ENCODE results near the gene PRAF2. TPM values are rescaled to one million over a fixed set of nuclear protein-coding genes. Genes with fewer than 3 reads are reported as not detected.

Gene PRAF2
- total RNA-seq, 1 donor from 2014 or later = 17.3 TPM

DNA sequence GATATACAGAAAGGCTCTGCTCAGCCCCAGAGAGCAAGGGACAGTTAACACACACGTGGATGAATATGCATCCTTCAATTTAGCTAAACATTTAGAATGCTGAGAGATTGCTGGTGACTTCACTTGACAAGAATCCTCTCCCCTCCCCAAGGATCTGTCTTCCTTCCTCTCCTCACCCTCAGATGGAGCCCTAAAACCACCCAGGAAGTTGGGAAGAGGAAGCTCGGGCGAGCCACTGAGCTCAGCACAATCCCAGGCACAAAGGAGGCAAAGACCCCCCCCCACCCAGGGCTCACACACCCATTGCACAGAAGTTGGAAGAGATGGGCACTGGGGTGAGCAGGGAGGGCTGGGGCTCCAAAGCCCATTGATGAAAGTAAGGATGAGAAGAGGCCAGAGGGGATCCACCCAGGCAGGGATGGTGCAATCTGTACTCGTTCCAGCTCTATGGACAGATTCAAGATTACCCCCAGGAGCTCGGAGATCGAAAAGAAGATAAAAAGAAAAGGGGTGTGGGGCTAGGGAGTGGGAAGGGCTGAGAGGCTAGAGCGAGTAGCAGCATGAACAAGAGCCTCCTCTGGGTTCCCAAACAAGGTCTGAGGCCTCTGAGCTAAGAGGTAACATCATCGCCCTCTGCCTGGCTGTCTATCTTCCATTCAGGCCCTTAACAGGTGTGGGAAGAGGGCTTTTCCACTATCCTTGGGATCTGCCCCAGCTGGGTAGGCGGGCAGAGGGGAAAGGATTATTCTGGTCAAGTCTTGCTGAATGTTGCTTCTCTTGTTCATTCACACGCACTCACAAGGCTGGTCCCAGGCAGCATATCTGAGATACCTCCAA is 31.8 kb downstream of the PRAF2 start:
- H3K4me1 ChIP-seq = peaks cover 20% of the 10 kb centered on the region
- no peaks in the 10 kb centered on the region for H3K27me3 ChIP-seq
- no peak for DNase-seq
- TF ChIP-seq, protein P1, sequence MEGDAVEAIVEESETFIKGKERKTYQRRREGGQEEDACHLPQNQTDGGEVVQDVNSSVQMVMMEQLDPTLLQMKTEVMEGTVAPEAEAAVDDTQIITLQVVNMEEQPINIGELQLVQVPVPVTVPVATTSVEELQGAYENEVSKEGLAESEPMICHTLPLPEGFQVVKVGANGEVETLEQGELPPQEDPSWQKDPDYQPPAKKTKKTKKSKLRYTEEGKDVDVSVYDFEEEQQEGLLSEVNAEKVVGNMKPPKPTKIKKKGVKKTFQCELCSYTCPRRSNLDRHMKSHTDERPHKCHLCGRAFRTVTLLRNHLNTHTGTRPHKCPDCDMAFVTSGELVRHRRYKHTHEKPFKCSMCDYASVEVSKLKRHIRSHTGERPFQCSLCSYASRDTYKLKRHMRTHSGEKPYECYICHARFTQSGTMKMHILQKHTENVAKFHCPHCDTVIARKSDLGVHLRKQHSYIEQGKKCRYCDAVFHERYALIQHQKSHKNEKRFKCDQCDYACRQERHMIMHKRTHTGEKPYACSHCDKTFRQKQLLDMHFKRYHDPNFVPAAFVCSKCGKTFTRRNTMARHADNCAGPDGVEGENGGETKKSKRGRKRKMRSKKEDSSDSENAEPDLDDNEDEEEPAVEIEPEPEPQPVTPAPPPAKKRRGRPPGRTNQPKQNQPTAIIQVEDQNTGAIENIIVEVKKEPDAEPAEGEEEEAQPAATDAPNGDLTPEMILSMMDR (IDR thresholded peaks at IDR 0.05) = no peak
- no peaks in the 10 kb centered on the region for H3K9me3 ChIP-seq
- peaks cover 24% of the 10 kb centered on the region for H3K36me3 ChIP-seq
- intact Hi-C loops (cut with DNase I) = no loop called here
- H3K27ac ChIP-seq = peak overlapping the region; percentile 96
- H3K4me3 ChIP-seq = peak overlapping the region; percentile 75
- no peak for ATAC-seq

DNA sequence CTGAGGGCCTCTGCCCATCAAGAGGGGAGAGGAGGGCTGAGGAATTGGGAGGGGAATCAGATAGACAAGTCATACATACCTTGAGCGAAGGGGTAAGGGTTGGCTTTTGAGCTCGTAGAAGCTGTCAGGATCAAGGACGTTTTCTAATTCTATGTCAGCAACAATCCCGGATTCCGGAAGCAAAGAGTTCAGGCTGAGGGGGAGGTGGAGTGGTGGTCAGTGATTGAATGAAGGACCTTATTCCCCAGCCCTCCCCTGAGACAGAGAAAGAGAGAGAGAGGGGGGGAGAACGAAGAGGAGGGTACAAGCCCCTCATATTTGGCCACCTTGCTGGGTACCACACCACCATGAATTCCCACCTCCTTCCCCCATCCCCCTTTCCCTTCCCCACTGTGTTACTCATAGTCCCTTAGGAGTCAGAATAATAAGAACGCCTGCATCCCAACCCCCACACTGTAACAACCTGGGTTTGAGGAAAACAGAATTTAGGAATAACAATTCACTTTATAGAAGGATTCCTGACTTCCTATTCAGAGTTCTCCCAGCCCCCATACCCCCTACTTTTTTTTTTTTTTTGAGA is 33.3 kb downstream of the PRAF2 start:
- intact Hi-C loops (cut with DNase I) = no loop called here

DNA sequence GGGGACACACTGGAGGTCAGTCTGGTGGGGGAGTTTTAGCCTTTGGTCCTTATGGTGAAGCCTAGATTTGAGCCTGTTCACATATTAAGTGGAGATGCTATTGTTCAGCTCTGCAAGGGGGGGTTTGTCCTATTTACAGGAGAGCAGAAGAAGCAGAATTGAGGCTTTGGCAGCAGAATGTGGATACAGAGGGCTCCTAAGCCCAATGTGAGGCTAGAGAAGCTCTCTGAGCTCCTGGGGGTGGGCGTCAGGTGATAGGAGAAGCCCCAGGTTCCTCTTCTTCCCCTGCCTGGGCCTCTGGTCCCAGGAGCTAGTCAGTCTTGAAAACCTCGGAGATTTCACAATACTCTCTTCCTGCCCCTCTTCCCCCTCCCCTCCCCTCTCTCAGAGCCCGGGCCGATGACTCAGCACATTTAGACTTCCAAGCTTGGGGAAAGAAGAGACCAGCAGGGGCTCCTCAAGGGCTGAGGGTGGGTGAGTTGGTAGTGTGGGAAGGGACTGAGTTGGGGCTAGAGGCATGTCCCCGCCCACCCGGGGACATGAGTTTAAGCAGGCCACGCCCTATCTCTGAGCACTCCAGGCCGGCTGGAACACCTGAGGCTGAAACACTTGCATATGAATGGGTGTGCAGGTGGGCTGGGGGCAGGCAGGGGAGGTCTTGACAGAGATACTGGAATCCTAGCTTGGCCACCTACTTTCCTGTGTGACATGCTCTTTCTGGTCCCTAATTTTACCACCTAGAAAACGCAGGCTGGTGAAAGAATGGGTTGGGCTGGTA is 34.0 kb downstream of the PRAF2 start:
- intact Hi-C loops (cut with DNase I) = no loop called here
- Histone ChIP-seq H3K27me3 (no peaks in the 10 kb centered on the region), H3K4me3 (peak overlapping the region; percentile 75), H3K4me1 (peaks cover 20% of the 10 kb centered on the region), H3K9me3 (no peaks in the 10 kb centered on the region), H3K36me3 (peaks cover 32% of the 10 kb centered on the region), H3K27ac (peak overlapping the region; percentile 65)
- TF ChIP-seq, protein P1 (IDR thresholded peaks at IDR 0.05) = no peak
- peak; percentile 44 for ATAC-seq
- peak; percentile 81 for DNase-seq

More for the DNA sequence above, 33.3 kb downstream of the PRAF2 start:
- H3K27ac ChIP-seq = peak overlapping the region; percentile 60
- ATAC-seq (no peak), DNase-seq (no peak)
- H3K36me3 ChIP-seq = peaks cover 29% of the 10 kb centered on the region
- H3K27me3 ChIP-seq = no peaks in the 10 kb centered on the region
- no peaks in the 10 kb centered on the region for H3K9me3 ChIP-seq
- peaks cover 20% of the 10 kb centered on the region for H3K4me1 ChIP-seq
- TF ChIP-seq, protein P1 (IDR thresholded peaks at IDR 0.05) = no peak
- peak overlapping the region; percentile 75 for H3K4me3 ChIP-seq

DNA sequence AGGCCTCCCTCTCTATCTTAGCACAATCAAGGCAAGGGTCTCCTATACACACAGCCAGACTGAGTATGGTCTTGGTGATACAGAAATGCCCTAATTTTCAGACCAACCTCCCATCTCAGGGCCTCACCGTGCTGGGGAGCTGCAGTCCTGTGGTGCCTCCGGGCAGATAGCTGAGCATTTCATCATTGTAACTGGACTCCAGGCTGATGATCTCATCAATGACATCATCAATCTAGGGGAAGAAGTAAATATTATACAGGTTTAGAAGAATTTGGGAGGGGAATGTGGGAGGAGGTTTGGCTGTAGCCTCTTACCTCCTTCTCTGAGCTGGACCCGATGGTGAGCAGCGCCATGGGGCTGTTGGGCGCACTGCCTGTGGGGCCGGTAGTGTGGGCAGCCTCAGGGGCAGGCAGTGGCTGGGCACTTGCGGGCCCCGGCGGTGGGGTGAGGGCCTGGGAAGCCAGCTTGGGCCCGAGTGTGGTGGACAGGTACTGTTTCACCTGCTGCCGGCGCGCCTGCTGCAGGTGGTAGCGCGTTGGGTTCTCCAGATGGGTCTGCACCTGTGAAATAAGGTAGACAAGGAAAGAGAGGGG is 35.8 kb downstream of the PRAF2 start:
- H3K27ac ChIP-seq = no peak overlapping the region
- TF ChIP-seq, protein P1 (IDR thresholded peaks at IDR 0.05) = no peak
- no peaks in the 10 kb centered on the region for H3K9me3 ChIP-seq
- H3K27me3 ChIP-seq = no peaks in the 10 kb centered on the region
- peaks cover 50% of the 10 kb centered on the region for H3K36me3 ChIP-seq
- H3K4me1 ChIP-seq = peaks cover 20% of the 10 kb centered on the region
- intact Hi-C loops (cut with DNase I) = no loop called here
- H3K4me3 ChIP-seq = no peak overlapping the region
- DNase-seq (no peak), ATAC-seq (no peak)

DNA sequence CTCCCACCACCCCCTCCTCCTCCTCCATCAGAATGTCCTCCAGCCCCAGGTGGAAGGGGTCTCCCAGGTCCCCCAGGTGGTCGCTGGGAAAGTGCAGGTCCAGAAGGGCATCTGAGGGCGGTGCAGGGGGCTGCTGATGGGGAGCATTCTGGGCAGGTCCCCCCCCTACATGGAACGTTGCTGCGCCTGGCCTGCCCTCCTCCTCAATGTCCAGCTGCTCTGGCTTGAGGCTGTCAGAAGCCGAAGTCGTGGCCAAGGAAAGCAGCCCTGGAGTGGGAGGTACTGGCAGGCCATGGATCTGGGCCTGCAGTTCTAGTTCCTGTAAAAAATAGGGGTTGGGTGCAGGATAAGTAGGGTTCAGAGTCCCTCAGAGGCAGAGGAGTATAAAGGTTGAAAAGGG is 43.5 kb downstream of the PRAF2 start:
- TF ChIP-seq, protein P1 (IDR thresholded peaks at IDR 0.05) = no peak
- ATAC-seq = no peak
- intact Hi-C loops (cut with DNase I) = no loop called here

More for the DNA sequence above, 43.5 kb downstream of the PRAF2 start:
- Histone ChIP-seq H3K36me3 (peaks cover 29% of the 10 kb centered on the region), H3K9me3 (no peaks in the 10 kb centered on the region), H3K4me3 (no peak overlapping the region), H3K27me3 (no peaks in the 10 kb centered on the region), H3K27ac (no peak overlapping the region), H3K4me1 (no peaks in the 10 kb centered on the region)
- DNase-seq = no peak

All from upper lobe of right lung (tissue), 1 donor.